GM21515 (cell line): ENCODE data around the gene ZBTB39.

Experiments
- ATAC-seq: cut with Tn5 transposase; IDR thresholded peaks from one replicate; pipeline ENCODE4 v1.9.1; 2021; ENCODE audit not compliant: unreplicated experiment

The ZBTB39 gene

GRCh38 chr12:56951582-56952339 is 54.6 kb downstream of the ZBTB39 start:
- ATAC-seq, result no peak

- no peak for ATAC-seq
Measured at GRCh38 chr12:56948881-56949280, 57.5 kb downstream of the ZBTB39 start.
